Epithelial cell of proximal tubule (primary cell): Measurements from ENCODE around the gene CARS2. TPM values are rescaled to one million over a fixed set of nuclear protein-coding genes. Genes with fewer than 3 reads are reported as not detected.
"Not testable (repeated sequence)": the region's sequence is repeated elsewhere in the genome, so short reads cannot be mapped to it uniquely, and the experiment has no call there.

ENCODE experiments used
- DNase-seq: peaks from one replicate; pipeline ENCODE4 v3.0.0-alpha.2; 2011; ENCODE audit warnings: low read depth
- H3K4me3 ChIP-seq: 2 replicates; pipeline ENCODE4 v1.5.1; 2011; ENCODE audit warnings: low read depth, mild to moderate bottlenecking, low read length
- total RNA-seq: library from RNA; depleted of rRNA; stranded (reverse); fragments of >200 nt; gene quantifications from 2 replicates; pipeline ENCODE4 v1.2.3, GENCODE V29; 2015
- TF ChIP-seq, protein P1 (sequence below): conservative IDR thresholded peaks from 2 replicates; pipeline ENCODE4 v1.5.1; 2012; ENCODE audit warnings: low read depth, mild to moderate bottlenecking, low read length

Gene CARS2
- total RNA-seq, 1 donor from 2014 or later = 28.5 TPM

DNA sequence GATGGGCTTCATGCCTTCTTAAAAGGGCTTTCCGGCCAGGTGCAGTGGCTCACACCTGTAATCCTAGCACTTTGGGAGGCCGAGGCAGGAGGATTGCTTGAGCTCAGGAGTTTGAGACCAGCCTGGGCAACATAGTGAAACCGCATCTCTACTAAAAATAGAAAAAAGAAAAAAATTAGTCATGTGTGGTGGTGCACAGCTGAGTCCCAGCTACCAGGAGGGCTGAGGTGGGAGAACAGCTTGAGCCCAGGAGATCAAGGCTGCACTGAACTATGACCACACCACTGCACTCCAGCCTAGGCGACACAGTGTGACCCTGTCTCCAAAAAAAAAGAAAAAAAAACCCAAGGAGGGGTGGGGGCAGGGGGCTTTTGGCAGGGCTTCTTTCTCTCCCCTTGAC, 7.2 kb downstream of the CARS2 start:
- DNase-seq = no peak
- TF ChIP-seq, protein P1, sequence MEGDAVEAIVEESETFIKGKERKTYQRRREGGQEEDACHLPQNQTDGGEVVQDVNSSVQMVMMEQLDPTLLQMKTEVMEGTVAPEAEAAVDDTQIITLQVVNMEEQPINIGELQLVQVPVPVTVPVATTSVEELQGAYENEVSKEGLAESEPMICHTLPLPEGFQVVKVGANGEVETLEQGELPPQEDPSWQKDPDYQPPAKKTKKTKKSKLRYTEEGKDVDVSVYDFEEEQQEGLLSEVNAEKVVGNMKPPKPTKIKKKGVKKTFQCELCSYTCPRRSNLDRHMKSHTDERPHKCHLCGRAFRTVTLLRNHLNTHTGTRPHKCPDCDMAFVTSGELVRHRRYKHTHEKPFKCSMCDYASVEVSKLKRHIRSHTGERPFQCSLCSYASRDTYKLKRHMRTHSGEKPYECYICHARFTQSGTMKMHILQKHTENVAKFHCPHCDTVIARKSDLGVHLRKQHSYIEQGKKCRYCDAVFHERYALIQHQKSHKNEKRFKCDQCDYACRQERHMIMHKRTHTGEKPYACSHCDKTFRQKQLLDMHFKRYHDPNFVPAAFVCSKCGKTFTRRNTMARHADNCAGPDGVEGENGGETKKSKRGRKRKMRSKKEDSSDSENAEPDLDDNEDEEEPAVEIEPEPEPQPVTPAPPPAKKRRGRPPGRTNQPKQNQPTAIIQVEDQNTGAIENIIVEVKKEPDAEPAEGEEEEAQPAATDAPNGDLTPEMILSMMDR = no peak
- no peak overlapping the region for H3K4me3 ChIP-seq

DNA sequence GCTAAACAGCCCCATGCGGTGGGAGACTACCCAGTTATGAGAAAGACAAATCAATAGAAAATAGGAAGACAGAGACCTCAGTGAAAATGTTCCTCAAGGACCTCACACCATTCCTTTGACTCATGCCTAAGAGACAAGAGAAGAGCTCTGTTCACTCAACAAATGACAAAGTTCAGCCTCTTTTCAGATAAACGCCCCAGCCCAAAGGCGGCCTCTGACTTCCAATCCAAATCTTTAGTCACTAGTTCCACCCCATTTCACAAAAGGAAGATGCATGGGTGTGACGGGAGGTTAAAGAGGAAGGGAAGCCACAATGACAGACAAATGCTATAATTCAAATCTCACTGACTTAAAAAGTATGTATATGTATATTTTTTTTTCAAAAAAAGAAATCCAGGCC, 8.1 kb downstream of the CARS2 start:
- no peak overlapping the region for H3K4me3 ChIP-seq
- DNase-seq = no peak
- TF ChIP-seq, protein P1 = no peak

GRCh38 chr13:110696776-110697175, 9.1 kb downstream of the CARS2 start:
- no peak for DNase-seq
- no peak overlapping the region for H3K4me3 ChIP-seq
- TF ChIP-seq, protein P1 = no peak

DNA sequence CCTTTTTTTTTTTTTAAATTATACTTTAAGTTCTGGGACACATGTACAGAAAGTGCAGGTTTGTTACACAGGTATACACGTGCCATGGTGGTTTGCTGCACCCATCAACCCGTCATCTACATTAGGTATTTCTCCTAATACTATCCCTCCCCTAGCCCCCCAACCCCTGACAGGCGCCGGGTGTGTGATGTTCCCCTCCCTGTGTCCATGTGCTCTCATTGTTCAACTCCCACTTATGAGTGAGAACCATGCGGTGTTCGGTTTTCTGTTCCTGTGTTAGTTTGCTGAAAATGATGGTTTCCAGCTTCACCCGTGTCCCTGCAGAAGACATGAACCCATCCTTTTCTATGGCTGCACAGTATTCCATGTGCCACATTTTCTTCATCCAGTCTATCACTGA, 10.1 kb downstream of the CARS2 start:
- not testable (repeated sequence) for H3K4me3 ChIP-seq, DNase-seq

DNA sequence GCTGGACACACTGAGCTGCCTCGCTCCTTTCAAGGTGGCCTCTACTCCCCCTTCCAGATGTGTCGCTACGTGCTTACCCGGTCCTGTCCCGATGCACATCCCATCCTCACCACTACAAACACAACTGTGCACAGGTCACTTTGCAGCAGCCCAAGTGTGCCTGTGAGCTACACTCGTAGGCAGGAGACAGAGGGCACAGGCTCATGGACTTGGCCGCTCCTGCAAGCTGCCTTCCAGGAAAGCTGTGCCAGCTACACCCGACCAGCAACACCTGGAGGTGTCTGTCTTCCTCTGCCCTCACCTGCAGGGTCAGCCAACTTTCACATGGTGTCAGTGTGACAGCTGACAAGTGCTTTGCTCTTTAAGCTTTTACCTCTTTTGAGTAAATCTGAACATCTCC, 15.4 kb downstream of the CARS2 start:
- DNase-seq = no peak
- TF ChIP-seq, protein P1 = no peak
- H3K4me3 ChIP-seq = no peak overlapping the region

DNA sequence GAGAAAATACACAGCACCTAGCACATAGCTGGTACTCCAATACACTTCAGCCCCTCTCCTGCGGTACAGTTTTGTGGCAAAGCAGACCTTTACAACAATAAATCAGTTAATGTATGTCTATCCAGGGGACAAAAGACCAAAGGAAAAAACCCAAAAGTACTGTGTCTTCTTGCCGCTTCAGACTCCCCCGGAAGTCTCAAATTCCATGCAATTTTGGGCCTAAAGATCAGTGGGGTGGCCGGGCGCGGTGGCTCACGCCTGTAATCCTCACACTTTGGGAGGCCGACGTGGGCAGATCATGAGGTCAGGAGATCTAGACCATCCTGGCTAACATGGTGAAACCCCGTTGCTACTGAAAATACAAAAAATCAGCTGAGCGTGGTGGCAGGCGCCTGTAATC, 16.2 kb downstream of the CARS2 start:
- TF ChIP-seq, protein P1 = no peak
- no peak overlapping the region for H3K4me3 ChIP-seq
- no peak for DNase-seq

DNA sequence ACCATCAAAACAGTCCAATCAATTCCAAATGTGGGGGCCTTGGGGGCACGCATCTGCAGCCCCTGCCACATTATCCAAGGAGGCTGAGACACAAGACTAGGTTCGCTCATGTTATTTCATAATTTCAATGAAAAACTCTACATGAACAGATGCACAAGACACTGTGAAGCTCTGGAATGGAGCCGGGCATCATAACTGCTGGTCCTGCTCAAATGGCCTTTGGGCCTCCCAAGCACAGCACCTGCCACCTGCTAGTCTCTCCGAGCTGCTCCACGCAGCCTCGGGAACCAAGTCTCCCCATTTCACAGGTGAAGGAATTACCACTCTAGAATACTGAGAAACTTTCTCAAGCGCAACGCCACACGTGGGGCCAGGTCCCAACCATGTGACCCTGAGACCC, 16.9 kb downstream of the CARS2 start:
- DNase-seq = no peak
- no peak overlapping the region for H3K4me3 ChIP-seq
- TF ChIP-seq, protein P1 = no peak

- no peak for DNase-seq
- H3K4me3 ChIP-seq = no peak overlapping the region
- TF ChIP-seq, protein P1 = no peak
Observed at GRCh38 chr13:110687736-110688135, 18.2 kb downstream of the CARS2 start.
